Activated naive CD8-positive, alpha-beta T cell (primary cell): Measurements from ENCODE around the gene TNFRSF25.
A peak's percentile ranks its signal among the peaks of the same experiment; 100 is the strongest.

Experiments
- H3K27ac Mint-ChIP-seq: one replicate; pipeline ENCODE4 v1.8.0; 2021; ENCODE audit warnings: mixed read lengths
- H3K27me3 Mint-ChIP-seq: one replicate; pipeline ENCODE4 v1.8.0; 2021; ENCODE audit warnings: mixed read lengths
- H3K36me3 Mint-ChIP-seq: one replicate; pipeline ENCODE4 v1.8.0; 2021; ENCODE audit warnings: mixed read lengths
- H3K4me1 Mint-ChIP-seq: one replicate; pipeline ENCODE4 v1.8.0; 2021; ENCODE audit warnings: low read depth, mixed read lengths
- H3K4me3 Mint-ChIP-seq: one replicate; pipeline ENCODE4 v1.8.0; 2021; ENCODE audit warnings: mild to moderate bottlenecking, mixed read lengths
- H3K9me3 Mint-ChIP-seq: one replicate; pipeline ENCODE4 v1.8.0; 2021; ENCODE audit warnings: low read depth, mixed read lengths

The TNFRSF25 gene, protein sequence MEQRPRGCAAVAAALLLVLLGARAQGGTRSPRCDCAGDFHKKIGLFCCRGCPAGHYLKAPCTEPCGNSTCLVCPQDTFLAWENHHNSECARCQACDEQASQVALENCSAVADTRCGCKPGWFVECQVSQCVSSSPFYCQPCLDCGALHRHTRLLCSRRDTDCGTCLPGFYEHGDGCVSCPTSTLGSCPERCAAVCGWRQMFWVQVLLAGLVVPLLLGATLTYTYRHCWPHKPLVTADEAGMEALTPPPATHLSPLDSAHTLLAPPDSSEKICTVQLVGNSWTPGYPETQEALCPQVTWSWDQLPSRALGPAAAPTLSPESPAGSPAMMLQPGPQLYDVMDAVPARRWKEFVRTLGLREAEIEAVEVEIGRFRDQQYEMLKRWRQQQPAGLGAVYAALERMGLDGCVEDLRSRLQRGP

DNA sequence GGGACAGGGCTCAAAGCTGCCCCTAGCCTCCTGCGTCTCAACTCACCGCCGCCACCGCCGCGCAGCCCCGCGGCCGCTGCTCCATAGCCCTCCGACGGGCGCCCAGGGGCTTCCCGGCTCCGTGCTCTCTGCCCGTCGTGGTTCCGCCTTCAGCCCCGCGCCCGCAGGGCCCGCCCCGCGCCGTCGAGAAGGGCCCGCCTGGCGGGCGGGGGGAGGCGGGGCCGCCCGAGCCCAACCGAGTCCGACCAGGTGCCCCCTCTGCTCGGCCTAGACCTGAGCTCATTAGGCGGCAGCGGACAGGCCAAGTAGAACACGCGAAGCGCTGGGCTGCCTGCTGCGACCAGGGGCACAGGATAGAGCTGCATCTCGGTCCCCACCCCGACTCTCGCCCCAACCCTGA is at the start of gene TNFRSF25:
TNFRSF25 (minus strand) TSS at position 151 of the 400 bp plus-strand sequence; CDS start at position 85, 66 bp downstream.
- no peaks in the 10 kb centered on the region for H3K9me3 Mint-ChIP-seq
- peak within 1 kb of the TSS; percentile 86 for H3K27ac Mint-ChIP-seq

DNA sequence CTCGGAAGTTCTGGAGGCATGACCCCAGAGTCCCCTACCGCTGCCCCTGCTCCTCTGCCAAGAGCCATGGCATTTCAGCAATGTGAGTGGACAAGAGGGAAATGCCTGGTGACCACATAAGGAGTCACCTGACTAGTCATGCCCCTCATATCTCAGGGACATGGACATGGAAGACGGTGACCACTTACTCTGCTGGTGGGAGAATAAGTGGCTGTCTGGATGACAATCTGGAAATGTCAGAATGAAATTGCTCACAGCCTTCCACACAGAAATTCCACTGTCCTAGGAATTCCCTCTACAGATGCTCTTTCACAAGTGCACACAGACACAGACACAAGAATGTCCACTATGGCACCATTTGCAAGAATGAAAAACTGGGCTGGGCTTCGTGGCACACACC is 49.8 kb upstream of the TNFRSF25 start:
- Mint-ChIP-seq H3K27ac (no peak overlapping the region), H3K36me3 (no peaks in the 10 kb centered on the region), H3K27me3 (no peaks in the 10 kb centered on the region), H3K4me3 (no peak overlapping the region), H3K9me3 (no peaks in the 10 kb centered on the region), H3K4me1 (no peaks in the 10 kb centered on the region)

More for the DNA sequence above, at the start of gene TNFRSF25:
- Mint-ChIP-seq H3K4me1 (peaks cover 28% of the 10 kb centered on the region), H3K36me3 (peaks cover 5% of the 10 kb centered on the region), H3K27me3 (no peaks in the 10 kb centered on the region), H3K4me3 (peak within 1 kb of the TSS; percentile 94)

DNA sequence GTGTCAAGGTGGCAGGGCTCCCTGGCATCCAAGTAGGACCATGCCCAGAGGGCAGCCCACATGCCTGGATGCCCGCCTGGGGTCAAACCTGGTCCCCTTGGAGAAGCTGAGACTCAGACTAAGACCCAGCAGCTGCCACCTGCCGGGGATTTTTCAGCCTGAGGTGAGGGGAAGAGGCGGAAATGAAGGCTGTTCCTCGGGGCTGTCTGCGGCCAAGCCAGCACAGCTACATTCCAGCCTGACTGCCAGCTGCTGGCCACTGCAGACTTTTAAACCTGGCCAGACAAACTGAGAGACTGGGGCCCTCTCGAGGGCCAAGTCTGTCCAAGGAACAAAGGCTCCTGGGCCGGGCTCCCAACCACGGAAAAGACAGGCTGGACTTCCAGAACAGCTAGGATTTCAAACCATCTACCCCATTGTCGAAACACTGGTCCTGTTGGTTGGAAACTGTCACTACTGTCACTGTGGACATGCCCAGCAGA is 47.4 kb upstream of the TNFRSF25 start:
- no peaks in the 10 kb centered on the region for H3K9me3 Mint-ChIP-seq
- H3K27ac Mint-ChIP-seq = no peak overlapping the region
- H3K36me3 Mint-ChIP-seq = no peaks in the 10 kb centered on the region
- H3K4me1 Mint-ChIP-seq = no peaks in the 10 kb centered on the region
- no peak overlapping the region for H3K4me3 Mint-ChIP-seq
- H3K27me3 Mint-ChIP-seq = no peaks in the 10 kb centered on the region

DNA sequence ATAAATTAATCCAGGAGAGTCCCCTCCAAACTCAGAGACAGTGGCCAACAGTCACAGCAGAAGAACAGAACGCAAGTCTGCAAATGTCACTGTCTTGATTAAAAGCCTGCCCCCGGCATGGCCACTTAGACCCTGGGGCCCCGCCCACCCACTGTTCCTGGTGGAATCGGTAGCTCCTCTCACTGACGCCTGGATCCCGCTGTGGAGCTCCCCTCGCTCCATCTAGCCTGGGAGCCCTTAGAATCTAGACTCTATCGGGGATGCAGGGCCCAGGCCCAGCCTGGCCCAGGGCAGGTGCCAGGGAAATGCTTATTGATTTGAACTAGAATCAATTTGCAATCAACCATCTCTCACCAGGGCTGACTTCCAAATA is 46.9 kb upstream of the TNFRSF25 start:
- no peaks in the 10 kb centered on the region for H3K36me3 Mint-ChIP-seq
- H3K4me3 Mint-ChIP-seq = no peak overlapping the region
- no peaks in the 10 kb centered on the region for H3K9me3 Mint-ChIP-seq
- H3K27ac Mint-ChIP-seq = no peak overlapping the region
- H3K4me1 Mint-ChIP-seq = no peaks in the 10 kb centered on the region
- no peaks in the 10 kb centered on the region for H3K27me3 Mint-ChIP-seq

DNA sequence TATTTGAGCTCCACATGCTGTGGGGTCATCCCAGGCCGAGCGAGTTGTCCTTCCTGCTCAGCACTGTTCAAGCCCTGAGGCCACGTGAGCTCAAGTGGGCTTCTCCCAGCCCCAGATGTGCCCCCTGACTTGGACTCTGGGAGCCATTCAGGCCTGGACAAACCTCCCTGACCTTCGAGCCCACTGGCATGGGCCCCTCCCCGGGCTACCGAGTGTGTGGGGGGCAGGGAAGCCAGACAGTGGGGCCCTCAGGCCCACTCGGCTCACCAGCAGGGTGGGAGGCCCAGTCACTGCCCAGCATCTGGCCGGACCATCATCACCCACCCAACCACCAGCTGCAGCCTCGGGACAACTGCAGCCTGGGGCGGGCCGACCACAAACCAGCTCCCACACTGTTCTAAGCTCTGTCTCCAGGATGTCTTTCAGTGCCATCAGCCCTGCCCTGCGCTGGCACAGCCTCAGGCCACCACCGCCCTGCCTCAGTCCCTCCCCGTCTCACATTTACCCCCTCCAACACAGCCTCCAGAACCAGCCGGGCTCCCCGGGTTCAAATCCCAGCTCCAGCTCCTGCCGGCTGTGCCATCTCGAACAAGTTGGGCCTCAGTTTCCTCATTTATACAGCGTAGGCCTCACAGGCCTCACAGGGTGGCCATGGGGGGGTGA is 46.4 kb upstream of the TNFRSF25 start:
- H3K4me3 Mint-ChIP-seq = no peak overlapping the region
- no peaks in the 10 kb centered on the region for H3K9me3 Mint-ChIP-seq
- H3K36me3 Mint-ChIP-seq = no peaks in the 10 kb centered on the region
- H3K27me3 Mint-ChIP-seq = no peaks in the 10 kb centered on the region
- H3K27ac Mint-ChIP-seq = no peak overlapping the region
- no peaks in the 10 kb centered on the region for H3K4me1 Mint-ChIP-seq

DNA sequence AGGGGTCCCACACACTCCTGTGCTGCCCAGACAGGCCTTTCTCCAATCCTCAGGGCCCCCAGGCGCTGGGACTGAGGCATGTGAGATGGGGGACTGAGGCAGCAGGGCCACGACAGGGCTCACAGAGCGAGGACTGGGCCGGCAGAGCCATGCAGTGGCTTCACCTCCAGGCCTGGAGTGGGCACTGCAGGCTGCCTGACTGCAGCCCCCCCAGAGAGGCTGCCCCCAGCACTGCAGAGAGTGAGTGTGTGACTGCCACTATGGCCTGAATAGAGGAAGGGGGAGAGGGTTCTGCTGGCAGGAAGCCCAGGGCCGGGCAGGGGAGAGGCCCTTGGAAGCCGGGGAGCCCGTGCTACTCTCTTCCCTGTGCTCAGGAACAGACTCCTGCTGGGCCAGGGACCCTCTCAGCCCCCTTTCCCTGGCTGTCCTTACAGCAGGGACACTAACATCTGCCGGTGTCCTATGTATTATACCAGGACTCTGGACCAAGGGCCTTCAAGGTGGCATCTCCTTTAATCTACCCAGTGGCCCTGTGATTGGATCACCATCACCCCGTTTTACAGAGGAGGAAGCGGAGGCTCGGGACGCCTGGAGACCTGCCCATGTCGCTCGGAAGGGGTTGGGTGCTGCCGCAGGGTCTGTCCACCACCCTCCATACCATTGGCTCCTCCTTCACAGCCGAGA is 45.7 kb upstream of the TNFRSF25 start:
- no peak overlapping the region for H3K27ac Mint-ChIP-seq

DNA sequence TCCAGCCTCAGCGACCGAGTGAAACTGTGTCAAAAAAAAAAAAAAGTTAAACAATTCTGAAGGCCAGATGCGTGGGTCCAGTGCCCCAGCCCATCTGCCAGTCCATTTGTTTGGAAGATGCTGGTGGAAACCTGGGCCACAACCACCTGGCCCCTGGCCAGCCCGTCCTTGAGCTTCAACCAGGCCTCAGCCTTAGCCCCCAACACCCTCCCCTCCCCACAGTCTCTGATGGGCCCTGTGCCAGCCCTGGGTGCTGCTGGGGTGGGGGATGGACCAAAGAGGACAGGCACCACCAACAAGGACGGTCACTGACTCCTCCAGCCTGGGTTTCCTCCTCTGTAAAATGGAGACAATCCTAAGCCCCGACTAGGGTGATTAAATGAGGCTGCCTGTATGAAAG is 45.1 kb upstream of the TNFRSF25 start:
- Mint-ChIP-seq H3K27ac (no peak overlapping the region), H3K36me3 (no peaks in the 10 kb centered on the region), H3K27me3 (no peaks in the 10 kb centered on the region), H3K9me3 (no peaks in the 10 kb centered on the region), H3K4me1 (no peaks in the 10 kb centered on the region), H3K4me3 (no peak overlapping the region)

More for the DNA sequence above, 45.7 kb upstream of the TNFRSF25 start:
- no peaks in the 10 kb centered on the region for H3K9me3 Mint-ChIP-seq
- no peaks in the 10 kb centered on the region for H3K4me1 Mint-ChIP-seq
- no peaks in the 10 kb centered on the region for H3K27me3 Mint-ChIP-seq
- H3K4me3 Mint-ChIP-seq = no peak overlapping the region
- H3K36me3 Mint-ChIP-seq = no peaks in the 10 kb centered on the region

DNA sequence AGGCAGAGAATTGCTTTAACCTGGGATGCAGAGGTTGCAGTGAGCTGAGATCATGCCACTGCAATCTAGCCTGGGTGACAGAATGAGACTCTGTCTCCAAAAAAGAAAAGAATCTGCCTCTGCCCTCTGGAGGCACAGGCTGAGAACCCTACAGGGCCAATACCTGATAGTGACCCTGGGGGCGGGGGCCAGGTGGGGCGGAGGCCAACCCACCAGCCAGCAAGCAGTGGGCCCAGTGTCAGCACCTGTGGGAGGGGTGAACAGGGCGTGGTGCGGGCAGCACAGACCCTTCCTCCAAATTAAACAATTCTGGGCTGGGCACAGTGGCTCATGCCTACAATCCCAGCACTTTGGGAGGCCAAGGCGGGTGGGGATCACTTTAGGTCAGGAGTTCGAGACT is 44.5 kb upstream of the TNFRSF25 start:
- Mint-ChIP-seq H3K4me3 (no peak overlapping the region), H3K27ac (no peak overlapping the region), H3K27me3 (no peaks in the 10 kb centered on the region)

DNA sequence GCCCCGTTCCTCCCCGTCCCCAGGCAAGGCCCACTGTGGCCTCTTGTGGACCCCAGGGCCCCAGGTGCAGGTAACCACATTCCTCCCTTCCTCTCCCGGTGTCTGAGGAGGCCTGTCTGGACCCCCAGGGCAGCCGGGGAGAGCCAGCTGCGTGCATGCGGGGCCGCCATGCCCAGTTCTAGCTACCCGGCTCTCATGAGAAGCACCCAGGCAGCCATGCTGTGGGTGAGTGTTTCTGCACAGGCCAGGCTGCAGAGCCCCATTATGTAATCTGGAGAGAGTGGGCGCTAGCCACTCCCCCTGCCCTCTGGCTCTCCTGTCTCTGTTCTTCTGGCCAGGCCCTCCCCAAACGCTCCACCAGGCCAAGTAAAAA is 43.9 kb upstream of the TNFRSF25 start:
- no peaks in the 10 kb centered on the region for H3K4me1 Mint-ChIP-seq
- no peaks in the 10 kb centered on the region for H3K36me3 Mint-ChIP-seq
- H3K4me3 Mint-ChIP-seq = no peak overlapping the region
- H3K9me3 Mint-ChIP-seq = no peaks in the 10 kb centered on the region
- H3K27ac Mint-ChIP-seq = no peak overlapping the region
- H3K27me3 Mint-ChIP-seq = no peaks in the 10 kb centered on the region

More for the DNA sequence above, 44.5 kb upstream of the TNFRSF25 start:
- Mint-ChIP-seq H3K4me1 (no peaks in the 10 kb centered on the region), H3K36me3 (no peaks in the 10 kb centered on the region), H3K9me3 (no peaks in the 10 kb centered on the region)

DNA sequence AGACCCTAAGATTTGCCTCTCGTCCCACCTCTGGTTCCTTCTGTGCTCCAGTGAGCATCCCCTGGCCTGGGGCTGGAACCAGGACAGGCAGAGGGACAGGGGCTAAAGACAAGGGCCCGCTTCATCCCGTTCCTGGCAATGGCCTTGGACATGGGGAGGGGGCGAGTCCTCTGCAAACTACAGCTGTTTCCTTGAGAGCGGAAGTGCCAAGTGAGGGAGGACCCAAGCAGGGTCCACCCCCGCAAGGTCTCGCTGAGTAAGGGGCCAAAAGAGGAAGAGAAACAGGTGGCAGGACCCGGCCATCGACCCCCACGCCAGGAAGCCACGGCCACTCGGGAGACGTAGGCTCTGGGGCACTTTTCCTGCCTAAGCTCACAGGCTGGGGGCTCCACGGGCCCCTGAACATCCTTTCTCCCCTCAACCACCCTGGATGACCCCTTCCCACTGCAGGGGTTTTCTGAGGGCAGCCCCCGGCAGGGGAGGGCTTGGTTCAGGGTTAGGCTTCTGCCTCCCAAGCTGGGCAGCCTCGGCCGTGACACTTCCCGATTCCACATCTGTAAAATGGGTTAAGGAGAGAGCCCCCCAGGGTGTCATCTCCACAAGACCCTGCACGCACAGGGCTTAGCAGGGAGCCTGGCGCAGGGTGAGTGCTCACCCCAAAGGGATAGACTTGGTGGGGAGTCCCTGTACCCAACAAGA is 43.4 kb upstream of the TNFRSF25 start:
- H3K27me3 Mint-ChIP-seq = no peaks in the 10 kb centered on the region
- no peaks in the 10 kb centered on the region for H3K36me3 Mint-ChIP-seq
- no peak overlapping the region for H3K27ac Mint-ChIP-seq
- H3K4me1 Mint-ChIP-seq = no peaks in the 10 kb centered on the region
- H3K4me3 Mint-ChIP-seq = no peak overlapping the region
- no peaks in the 10 kb centered on the region for H3K9me3 Mint-ChIP-seq

DNA sequence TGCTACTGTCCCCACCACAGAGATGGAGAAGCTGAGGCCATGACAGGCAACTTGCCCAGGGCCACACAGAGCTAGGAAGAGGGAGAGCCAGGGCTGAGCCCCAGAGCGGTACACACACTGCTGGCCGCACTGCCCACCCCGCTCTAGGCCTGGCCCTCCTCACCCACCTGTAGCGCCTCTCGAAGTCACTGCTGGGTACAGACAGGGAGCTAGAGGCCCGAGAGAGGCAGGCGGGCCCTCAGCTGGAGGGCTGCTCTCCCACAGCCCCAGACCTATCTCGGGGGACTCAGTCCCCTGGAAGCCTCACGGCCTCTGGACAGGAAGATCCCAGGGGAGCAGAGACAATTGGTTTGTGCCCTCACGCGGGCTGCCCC is 42.8 kb upstream of the TNFRSF25 start:
- Mint-ChIP-seq H3K4me1 (no peaks in the 10 kb centered on the region), H3K27ac (no peak overlapping the region), H3K4me3 (no peak overlapping the region), H3K9me3 (no peaks in the 10 kb centered on the region), H3K36me3 (no peaks in the 10 kb centered on the region), H3K27me3 (no peaks in the 10 kb centered on the region)

DNA sequence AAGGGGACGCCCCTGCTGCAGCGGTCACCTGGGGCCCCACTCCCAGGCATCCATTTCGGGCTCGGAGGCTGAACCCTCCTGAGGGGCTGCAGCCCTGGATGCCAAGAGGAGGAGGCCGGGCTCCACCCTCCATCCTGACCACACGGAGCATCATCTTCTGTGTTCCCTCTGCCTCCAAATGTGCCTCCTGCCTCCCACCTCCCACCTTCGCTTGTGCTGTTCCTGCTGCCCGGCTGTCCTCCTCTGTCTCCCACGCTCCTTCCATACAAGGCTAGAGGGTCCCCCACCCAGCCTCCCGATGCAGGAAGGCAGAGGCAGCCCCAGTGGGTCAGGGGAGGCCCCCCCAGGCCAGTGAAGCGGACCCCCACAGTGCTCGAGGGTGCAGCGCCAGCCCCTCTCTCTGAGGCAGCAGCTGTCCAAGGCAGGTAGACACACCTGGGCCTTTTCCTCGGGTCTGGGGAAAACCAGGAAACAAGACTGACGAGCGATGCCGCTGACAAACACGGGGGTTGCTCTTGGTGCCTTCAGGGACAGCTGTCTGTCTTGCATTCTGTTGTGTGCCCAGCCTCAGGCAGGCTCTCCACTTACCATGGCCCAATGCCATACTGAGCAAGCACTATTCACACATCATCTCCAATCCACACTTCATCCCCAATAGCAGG is 42.3 kb upstream of the TNFRSF25 start:
- Mint-ChIP-seq H3K4me1 (no peaks in the 10 kb centered on the region), H3K4me3 (no peak overlapping the region), H3K9me3 (no peaks in the 10 kb centered on the region), H3K36me3 (no peaks in the 10 kb centered on the region), H3K27ac (no peak overlapping the region), H3K27me3 (no peaks in the 10 kb centered on the region)

DNA sequence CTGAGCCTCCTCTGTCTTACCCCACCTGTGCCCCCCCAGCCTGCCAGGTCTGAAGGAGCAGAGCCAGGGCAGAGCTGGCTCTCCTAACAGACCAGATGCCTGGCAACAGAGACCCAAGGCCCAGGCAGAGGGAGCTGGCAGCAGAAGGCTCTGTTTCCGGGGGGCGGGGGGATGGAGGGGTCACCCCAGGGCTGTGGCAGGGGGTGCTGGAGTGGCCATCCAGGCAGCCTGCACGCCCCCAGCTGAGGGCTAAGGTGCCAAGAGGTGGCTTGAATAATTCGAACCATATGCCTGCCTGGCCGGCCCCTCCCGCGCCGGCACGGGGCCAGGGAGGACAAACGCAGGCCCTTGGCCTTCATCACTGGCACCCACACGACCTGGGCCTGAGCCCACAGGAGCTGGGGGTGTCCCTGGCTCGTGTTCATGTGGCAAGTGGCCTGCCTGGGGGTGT is 41.5 kb upstream of the TNFRSF25 start:
- no peak overlapping the region for H3K27ac Mint-ChIP-seq
- no peaks in the 10 kb centered on the region for H3K27me3 Mint-ChIP-seq
- H3K36me3 Mint-ChIP-seq = no peaks in the 10 kb centered on the region
- H3K4me1 Mint-ChIP-seq = no peaks in the 10 kb centered on the region
- H3K9me3 Mint-ChIP-seq = no peaks in the 10 kb centered on the region
- no peak overlapping the region for H3K4me3 Mint-ChIP-seq

DNA sequence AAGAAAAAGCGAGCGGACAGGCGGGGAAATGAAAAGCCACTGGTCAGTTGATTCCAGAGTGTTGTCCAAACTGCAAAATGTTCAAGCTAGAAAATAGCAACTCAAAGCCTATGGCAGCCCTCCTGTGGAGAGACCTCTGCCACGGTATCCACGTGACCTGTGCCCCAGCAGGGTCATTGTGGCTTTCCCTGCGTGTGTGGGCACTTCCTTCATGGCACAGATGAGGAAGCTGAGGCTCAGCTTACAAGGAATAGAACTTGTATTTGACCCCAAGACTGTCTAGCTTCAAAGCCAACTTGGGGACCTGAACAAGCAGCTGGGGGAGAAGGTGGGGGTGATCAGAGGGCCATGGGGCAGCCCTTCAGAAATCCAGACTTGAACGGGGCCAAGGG is 41.1 kb upstream of the TNFRSF25 start:
- Mint-ChIP-seq H3K27me3 (no peaks in the 10 kb centered on the region), H3K4me3 (no peak overlapping the region), H3K36me3 (no peaks in the 10 kb centered on the region), H3K4me1 (no peaks in the 10 kb centered on the region), H3K9me3 (no peaks in the 10 kb centered on the region), H3K27ac (no peak overlapping the region)
